CD4-positive, alpha-beta T cell (primary cell): ENCODE measurements around the gene RAMACL. TPM values are rescaled to one million over a fixed set of nuclear protein-coding genes. Genes with fewer than 3 reads are reported as not detected.
A peak's percentile ranks its signal among the peaks of the same experiment; 100 is the strongest.

Experiments
- ATAC-seq: fragments of 200-7000 bp; cut with Tn5 transposase; one replicate; pipeline ENCODE4 v1.10.0; 2022; ENCODE audit warnings: mild to moderate bottlenecking; ENCODE audit not compliant: poor library complexity
- CTCF ChIA-PET: fragments of 350-600 bp; sonication (Branson Sonifier 250); formaldehyde crosslinking; loops from one replicate; lab custom pipeline; 2021; ENCODE audit warnings: antibody characterized with exemption, inconsistent platforms; lab: Charles Lee
- POLR2A ChIA-PET: fragments of 350-600 bp; sonication (Branson Sonifier 250); formaldehyde crosslinking; loops from one replicate; lab custom pipeline; 2021; ENCODE audit warnings: antibody characterized with exemption, inconsistent platforms; lab: Charles Lee
- DNase-seq, 14 experiments: peaks; one replicate each; pipeline ENCODE4 v3.0.0-alpha.2; 2013 to 2020; ENCODE audit warnings: mixed read lengths in 2 of 14
- H3K27ac ChIP-seq, 2 donors: one replicate each; pipeline versions ENCODE4 v1.5.1 to v1.7.0; 2013; ENCODE audit warnings: low read length in 2 of 2, low read depth in 1 of 2, mild to moderate bottlenecking in 1 of 2
- H3K27me3 ChIP-seq, 2 experiments: 1 replicate in 1 of 2; 2 replicates in 1 of 2; pipeline versions ENCODE4 v1.6.1 to v1.7.0; 2013; ENCODE audit warnings: low read length in 2 of 2, control low read depth in 1 of 2, mild to moderate bottlenecking in 1 of 2, moderate library complexity in 1 of 2; ENCODE audit not compliant: insufficient read depth in 2 of 2, control insufficient read depth in 1 of 2
- H3K36me3 ChIP-seq: one replicate; pipeline ENCODE4 v1.6.1; 2013; ENCODE audit warnings: low read length, control low read depth; ENCODE audit not compliant: insufficient read depth
- H3K4me1 ChIP-seq: one replicate; pipeline ENCODE4 v1.6.1; 2013; ENCODE audit warnings: low read length, control low read depth; ENCODE audit not compliant: insufficient read depth
- H3K4me3 ChIP-seq: one replicate; pipeline ENCODE4 v1.5.1; 2013; ENCODE audit warnings: mild to moderate bottlenecking, low read length, moderate library complexity
- H3K9me3 ChIP-seq, 2 experiments: 1 replicate in 1 of 2; 2 replicates in 1 of 2; pipeline versions ENCODE4 v1.6.1 to v1.7.0; 2013; ENCODE audit warnings: low read length in 2 of 2, mild to moderate bottlenecking in 2 of 2, control low read depth in 1 of 2, moderate library complexity in 1 of 2; ENCODE audit not compliant: control insufficient read depth in 1 of 2, insufficient read depth in 1 of 2
- H3K27ac Mint-ChIP-seq: one replicate; pipeline ENCODE4 v1.8.0; 2020; ENCODE audit warnings: mixed read lengths
- H3K27me3 Mint-ChIP-seq: one replicate; pipeline ENCODE4 v1.8.0; 2021; ENCODE audit warnings: mixed read lengths
- H3K36me3 Mint-ChIP-seq: one replicate; pipeline ENCODE4 v1.8.0; 2021; ENCODE audit warnings: low read depth, mixed read lengths
- H3K4me1 Mint-ChIP-seq: one replicate; pipeline ENCODE4 v1.8.0; 2021; ENCODE audit warnings: low read depth, mixed read lengths
- H3K4me3 Mint-ChIP-seq: one replicate; pipeline ENCODE4 v1.8.0; 2020; ENCODE audit warnings: mild to moderate bottlenecking, mixed read lengths
- H3K9me3 Mint-ChIP-seq: one replicate; pipeline ENCODE4 v1.8.0; 2020; ENCODE audit warnings: mixed read lengths
- CTCF ChIP-seq: fragments of 200-600 bp; IDR thresholded peaks from one replicate; pipeline ENCODE4 v1.8.0; 2022; ENCODE audit warnings: antibody characterized with exemption, mild to moderate bottlenecking
- intact Hi-C, 2 experiments: fragments of 100-400 bp; cut with DNase I in 1 of 2; cut with micrococcal nuclease in 1 of 2; formaldehyde crosslinking; loops; one replicate each; pipeline versions ENCODE4 v1.15.1 to v1.9.0; 2023 to 2025; cut with DNase I, micrococcal nuclease
- total RNA-seq, 174 experiments: library from RNA in 2 of 174; stranded (reverse) in 2 of 174; gene quantifications; one replicate each; pipeline ENCODE4 v1.2.3 and lab custom pipeline; 2021 to 2026

Gene RAMACL
- total RNA-seq, 2 experiments from 2014 or later, result 0.52 to 0.75 TPM

- H3K4me1 ChIP-seq, result peaks cover 6% of the 10 kb centered on the region
- H3K27ac ChIP-seq, result no peak overlapping the region
- ChIA-PET POLR2A (no interaction called here), CTCF (no interaction called here)
- Mint-ChIP-seq H3K27me3 (no peaks in the 10 kb centered on the region), H3K4me1 (peaks cover 6% of the 10 kb centered on the region), H3K4me3 (no peak overlapping the region), H3K27ac (no peak overlapping the region), H3K36me3 (peaks cover 5% of the 10 kb centered on the region), H3K9me3 (no peaks in the 10 kb centered on the region)
- no peaks in the 10 kb centered on the region for H3K36me3 ChIP-seq
- ATAC-seq (no peak), DNase-seq (no peak)
- TF ChIP-seq CTCF, result no peak
- intact Hi-C loops, result no loop called here
- no peak overlapping the region for H3K4me3 ChIP-seq
- peaks cover 10 to 11% of the 10 kb centered on the region in 2 experiments for H3K9me3 ChIP-seq
- no peaks in the 10 kb centered on the region for H3K27me3 ChIP-seq
Measured at GRCh38 chr6:166559211-166559610, 27.3 kb downstream of the RAMACL start.

- no peak for DNase-seq
- CTCF ChIA-PET, result no interaction called here
Measured at GRCh38 chr6:166558156-166559005, 28.1 kb downstream of the RAMACL start.

GRCh38 chr6:166556863-166557322, 29.6 kb downstream of the RAMACL start:
- H3K27me3 ChIP-seq, result no peaks in the 10 kb centered on the region
- Mint-ChIP-seq H3K36me3 (peaks cover 4% of the 10 kb centered on the region), H3K9me3 (no peaks in the 10 kb centered on the region), H3K4me1 (peaks cover 6% of the 10 kb centered on the region), H3K27me3 (no peaks in the 10 kb centered on the region), H3K4me3 (no peak overlapping the region), H3K27ac (no peak overlapping the region)
- peaks cover 10 to 11% of the 10 kb centered on the region in 2 experiments for H3K9me3 ChIP-seq
- POLR2A ChIA-PET, result no interaction called here
- peak in 4 of 14 experiments; percentile 7 to 57 (median 30) for DNase-seq
- peaks cover 6% of the 10 kb centered on the region for H3K4me1 ChIP-seq
- intact Hi-C loops, result no loop called here
- H3K27ac ChIP-seq, result no peak overlapping the region
- no peak for TF ChIP-seq CTCF
- H3K4me3 ChIP-seq, result no peak overlapping the region
- H3K36me3 ChIP-seq, result no peaks in the 10 kb centered on the region
- CTCF ChIA-PET, result no interaction called here
- peak; percentile 34 for ATAC-seq

More at GRCh38 chr6:166558156-166559005, 28.1 kb downstream of the RAMACL start:
- POLR2A ChIA-PET, result no interaction called here
- H3K4me1 Mint-ChIP-seq, result peaks cover 6% of the 10 kb centered on the region
- H3K4me1 ChIP-seq, result peaks cover 6% of the 10 kb centered on the region
- no peak for ATAC-seq
- H3K27me3 Mint-ChIP-seq, result no peaks in the 10 kb centered on the region
- no peak overlapping the region for H3K27ac Mint-ChIP-seq
- no peak overlapping the region for H3K27ac ChIP-seq
- intact Hi-C loops, result no loop called here
- H3K27me3 ChIP-seq, result no peaks in the 10 kb centered on the region
- H3K36me3 Mint-ChIP-seq, result peaks cover 4% of the 10 kb centered on the region
- H3K9me3 Mint-ChIP-seq, result no peaks in the 10 kb centered on the region
- H3K36me3 ChIP-seq, result no peaks in the 10 kb centered on the region
- H3K4me3 ChIP-seq, result no peak overlapping the region
- no peak for TF ChIP-seq CTCF
- peaks cover 10 to 11% of the 10 kb centered on the region in 2 experiments for H3K9me3 ChIP-seq
- no peak overlapping the region for H3K4me3 Mint-ChIP-seq
